ENCODE results near the gene FATE1. TPM values are rescaled to one million over a fixed set of nuclear protein-coding genes. Genes with fewer than 3 reads are reported as not detected.

Gene FATE1
- total and polyA plus RNA-seq, 2 donors = 5.0 to 5.5 TPM

DNA sequence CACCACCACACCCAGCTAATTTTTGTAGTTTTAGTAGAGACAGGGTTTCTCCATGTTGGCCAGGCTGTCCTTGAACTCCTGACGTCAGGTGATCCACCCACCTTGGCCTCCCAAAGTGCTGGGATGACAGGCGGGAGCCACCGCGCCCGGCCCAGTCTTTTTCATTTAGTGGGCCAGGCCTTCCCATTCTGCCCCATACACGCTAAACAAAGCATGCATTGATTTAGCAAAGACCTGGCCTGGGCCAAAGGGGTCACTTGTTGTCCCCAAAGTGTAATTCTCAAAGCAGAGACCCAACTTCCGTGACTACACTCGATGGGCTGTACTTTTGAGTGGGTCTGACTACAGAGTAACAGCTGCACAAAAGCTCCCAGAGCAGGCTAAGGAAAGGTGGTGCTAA lies 47.9 kb downstream of the FATE1 start:
- Histone ChIP-seq H3K4me1 (ENCODE audit: control insufficient read depth in 2 of 2, insufficient read depth in 2 of 2, low read length in 2 of 2) (no peaks in the 10 kb centered on the region), H3K4me3 (ENCODE audit: low read length in 2 of 2) (no peak overlapping the region), H3K27ac (ENCODE audit: low read depth in 1 of 2, low read length in 1 of 2) (no peak overlapping the region), H3K27me3 (ENCODE audit: control insufficient read depth in 2 of 2, insufficient read depth in 1 of 2, low read length in 1 of 2) (no peaks in the 10 kb centered on the region), H3K36me3 (ENCODE audit: control insufficient read depth in 2 of 2, insufficient read depth in 2 of 2, low read length in 1 of 2) (no peaks in the 10 kb centered on the region), H3K9me3 (ENCODE audit: control insufficient read depth in 2 of 2, insufficient read depth in 1 of 2, low read length in 1 of 2) (no peaks in the 10 kb centered on the region)
- WGBS = 94% methylated on average over 8 of the region's 8 CpGs
- DNase-seq (ENCODE audit: low read depth in 6 of 9, low spot score in 9 of 9) = no peak

GRCh38 chrX:151765026-151765425 lies 49.2 kb downstream of the FATE1 start:
- Histone ChIP-seq H3K4me1 (ENCODE audit: control insufficient read depth in 2 of 2, insufficient read depth in 2 of 2, low read length in 2 of 2) (no peaks in the 10 kb centered on the region), H3K27ac (ENCODE audit: low read depth in 1 of 2, low read length in 1 of 2) (no peak overlapping the region), H3K9me3 (ENCODE audit: control insufficient read depth in 2 of 2, insufficient read depth in 1 of 2, low read length in 1 of 2) (no peaks in the 10 kb centered on the region), H3K27me3 (ENCODE audit: control insufficient read depth in 2 of 2, insufficient read depth in 1 of 2, low read length in 1 of 2) (no peaks in the 10 kb centered on the region), H3K4me3 (ENCODE audit: low read length in 2 of 2) (no peak overlapping the region), H3K36me3 (ENCODE audit: control insufficient read depth in 2 of 2, insufficient read depth in 2 of 2, low read length in 1 of 2) (no peaks in the 10 kb centered on the region)
- 93% methylated on average over 2 of the region's 2 CpGs for WGBS
- DNase-seq (ENCODE audit: low read depth in 6 of 9, low spot score in 9 of 9) = no peak

DNA sequence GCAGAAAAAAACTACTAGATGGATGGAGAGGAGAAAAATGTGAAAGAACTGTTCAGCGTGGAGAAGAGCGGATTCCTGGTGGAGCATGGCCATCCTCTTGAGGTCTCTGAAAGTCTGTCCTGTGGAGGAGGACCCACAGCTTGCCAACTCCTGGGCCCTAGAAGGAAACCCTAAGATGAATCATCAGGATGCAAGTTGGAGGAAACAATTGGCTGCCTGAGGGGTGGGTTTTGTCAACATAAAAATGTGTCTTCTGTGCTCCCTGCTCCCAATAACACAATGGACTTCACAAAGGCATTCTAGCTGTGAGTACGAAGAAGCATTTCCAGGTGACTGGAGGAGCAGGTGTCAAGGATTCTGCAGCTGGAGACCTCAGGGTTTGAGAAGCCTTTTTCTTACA lies 55.9 kb downstream of the FATE1 start:
- H3K27me3 ChIP-seq (ENCODE audit: control insufficient read depth in 2 of 2, insufficient read depth in 1 of 2, low read length in 1 of 2) = no peaks in the 10 kb centered on the region
- 92% methylated on average over 3 of the region's 3 CpGs for WGBS
- H3K9me3 ChIP-seq (ENCODE audit: control insufficient read depth in 2 of 2, insufficient read depth in 1 of 2, low read length in 1 of 2) = no peaks in the 10 kb centered on the region
- no peak for DNase-seq (ENCODE audit: low read depth in 6 of 9, low spot score in 9 of 9)
- no peaks in the 10 kb centered on the region for H3K36me3 ChIP-seq (ENCODE audit: control insufficient read depth in 2 of 2, insufficient read depth in 2 of 2, low read length in 1 of 2)
- H3K4me1 ChIP-seq (ENCODE audit: control insufficient read depth in 2 of 2, insufficient read depth in 2 of 2, low read length in 2 of 2) = no peaks in the 10 kb centered on the region
- no peak overlapping the region for H3K27ac ChIP-seq (ENCODE audit: low read depth in 1 of 2, low read length in 1 of 2)
- H3K4me3 ChIP-seq (ENCODE audit: low read length in 2 of 2) = no peak overlapping the region

Other genes with a start within 250 kb of the FATE1 start
- 0.05 TPM for gene PASD1, start 152.4 kb upstream of the FATE1 start, total RNA-seq
- gene PASD1, start 152.4 kb upstream of the FATE1 start, polyA plus RNA-seq = 0.02 TPM
- gene PRRG3, start 20.6 kb upstream of the FATE1 start, total RNA-seq = 1.3 TPM
- 0.87 TPM for gene PRRG3, start 20.6 kb upstream of the FATE1 start, polyA plus RNA-seq
- 0.09 TPM for gene CNGA2, start 18.7 kb downstream of the FATE1 start, total RNA-seq
- gene CNGA2, start 18.7 kb downstream of the FATE1 start, polyA plus RNA-seq = 0.02 TPM
- not detected for gene MAGEA4, start 196.9 kb downstream of the FATE1 start, total RNA-seq
- gene MAGEA4, start 196.9 kb downstream of the FATE1 start, polyA plus RNA-seq = not detected